GM23338 (cell line): ENCODE measurements around the gene ZFHX3.

Source experiments
- CTCF ChIP-seq, 2 experiments: fragments of 200-600 bp in 1 of 2; sonication (generic) in 1 of 2; conservative IDR thresholded peaks; 2 replicates each; pipeline versions ENCODE4 v1.5.1 to v1.6.1; 2016 to 2017; ENCODE audit warnings: antibody characterized with exemption in 2 of 2, low read depth in 2 of 2, mild to moderate bottlenecking in 2 of 2, moderate library complexity in 1 of 2
- EZH2 ChIP-seq: fragments of 200-600 bp; sonication (generic); IDR thresholded peaks from one replicate; pipeline ENCODE4 v1.8.0; 2017; ENCODE audit warnings: antibody characterized with exemption, mild to moderate bottlenecking, low read depth; ENCODE audit not compliant: unreplicated experiment

DNA sequence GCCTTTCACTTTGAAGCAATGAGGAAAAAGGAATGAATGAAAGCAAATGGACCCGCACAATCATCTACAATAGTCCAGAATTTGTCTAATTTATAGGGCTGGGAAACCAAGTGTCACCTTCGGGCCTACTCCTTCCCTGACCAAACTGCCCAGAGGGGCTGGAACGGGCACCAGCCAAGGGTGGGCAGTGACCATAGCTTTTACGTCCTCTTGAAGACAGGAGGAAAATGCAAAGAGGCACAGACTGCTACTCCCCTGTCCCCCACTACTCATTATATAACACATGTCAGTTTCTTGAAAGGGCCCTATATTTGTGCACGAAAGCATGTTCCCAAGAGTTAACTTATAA, 122.3 kb downstream of the ZFHX3 start:
- no peak for TF ChIP-seq EZH2
- TF ChIP-seq CTCF (conservative IDR thresholded peaks at IDR 0.05; ENCODE audit: low read depth in 2 of 2) = no peak
